ENCODE measurements around the gene NAGPA.

Gene NAGPA

GRCh38 chr16:5001571-5001970, 32.2 kb downstream of the NAGPA start:
- DNase-seq, result no peak

DNA sequence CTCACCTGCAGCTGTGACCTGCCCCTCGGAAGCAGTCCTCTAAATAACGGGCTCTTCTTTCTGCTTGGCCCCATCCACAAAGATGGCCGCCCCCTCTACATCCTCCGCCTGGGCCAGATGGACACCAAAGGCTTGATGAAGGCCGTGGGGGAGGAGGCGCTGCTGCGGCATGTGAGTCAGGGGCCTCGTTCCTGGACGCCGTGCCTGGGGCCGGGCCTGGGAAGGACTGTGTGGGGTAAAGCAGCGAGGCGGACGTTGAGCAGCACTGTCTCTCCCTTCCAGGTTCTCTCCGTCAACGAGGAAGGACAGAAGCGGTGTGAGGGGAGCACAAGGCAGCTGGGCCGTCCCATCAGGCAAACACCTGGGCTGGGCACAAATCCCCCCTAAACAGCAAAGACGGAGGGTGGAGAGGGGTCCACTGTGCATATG, 33.1 kb downstream of the NAGPA start:
- no peak for DNase-seq

DNA sequence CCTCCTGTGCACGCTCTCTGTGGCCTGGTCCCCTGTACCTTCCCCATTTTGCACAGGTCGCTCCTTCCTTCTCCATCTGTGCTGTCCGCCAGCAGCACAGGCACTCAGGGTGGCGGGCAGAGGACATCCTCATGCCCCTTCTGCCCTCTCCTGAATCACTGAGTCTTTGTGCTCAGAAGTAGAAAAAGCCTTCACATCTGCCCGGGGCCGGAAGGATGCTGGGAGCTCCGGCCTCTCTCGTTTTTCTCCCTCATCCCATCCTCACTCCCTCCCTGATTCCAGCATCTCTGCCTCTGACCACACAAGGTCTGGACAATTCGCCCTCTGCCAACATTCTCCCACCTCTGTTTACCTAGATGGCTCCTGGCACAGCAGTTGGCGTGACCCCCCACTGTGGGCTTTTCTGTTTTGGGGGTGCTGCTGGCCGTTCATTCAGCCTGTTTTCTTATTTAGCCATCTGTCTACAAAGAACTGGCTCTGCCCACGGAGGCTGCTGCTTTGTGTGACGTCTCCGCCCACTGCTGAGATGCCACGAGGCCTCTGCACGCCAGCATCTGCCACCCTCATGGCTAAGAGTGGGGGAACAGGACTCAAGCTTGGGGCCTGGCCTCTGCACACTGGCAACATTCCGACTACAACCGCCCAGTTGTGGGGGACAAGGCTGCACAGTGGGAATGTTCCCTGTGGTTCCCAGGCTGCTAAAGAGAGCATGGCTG, 38.9 kb downstream of the NAGPA start:
- DNase-seq, result no peak

DNA sequence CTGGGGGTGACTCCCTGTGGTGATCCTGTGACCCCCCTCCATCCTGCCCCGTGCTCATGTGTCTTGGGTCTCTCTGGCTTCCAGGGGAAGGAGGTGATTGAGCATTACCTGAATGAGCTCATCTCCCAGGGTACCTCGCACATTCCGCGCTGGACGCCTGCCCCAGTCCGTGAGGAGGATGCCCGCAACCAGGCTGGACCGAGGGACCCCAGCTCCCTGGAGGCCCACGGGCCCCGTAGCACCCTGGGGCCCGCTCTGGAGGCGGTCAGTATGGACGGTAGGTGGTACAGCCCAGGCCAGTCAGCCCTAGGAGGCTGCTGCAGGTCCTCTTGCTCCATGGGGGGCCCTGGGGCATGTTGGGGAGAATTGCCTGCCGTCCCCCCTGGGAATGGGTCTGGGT, 42.0 kb downstream of the NAGPA start:
- no peak for DNase-seq

DNA sequence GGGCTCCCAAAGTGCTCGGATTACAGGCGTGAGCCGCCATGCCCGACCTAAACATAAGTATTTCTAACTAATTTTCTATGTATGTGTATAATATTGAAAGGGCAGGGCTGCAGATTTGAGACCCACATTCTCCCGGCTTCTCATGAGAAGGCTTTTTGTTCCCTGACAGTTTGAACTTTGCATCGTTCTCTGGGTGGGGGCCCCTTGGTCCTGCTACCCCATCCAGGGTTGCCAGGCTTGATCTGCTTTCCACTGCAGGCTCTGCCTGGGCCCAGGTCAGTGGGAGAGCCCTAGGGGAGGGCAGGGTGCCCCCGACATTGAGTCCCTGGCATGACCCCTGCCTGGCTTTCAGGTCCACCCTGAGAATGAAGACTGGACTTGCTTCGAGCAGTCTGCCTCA, 43.3 kb downstream of the NAGPA start:
- DNase-seq, result no peak

- DNase-seq, result no peak
Observed at GRCh38 chr16:4989391-4990006, 44.2 kb downstream of the NAGPA start.

- DNase-seq, result no peak
Observed at GRCh38 chr16:4988647-4989046, 45.1 kb downstream of the NAGPA start.

DNA sequence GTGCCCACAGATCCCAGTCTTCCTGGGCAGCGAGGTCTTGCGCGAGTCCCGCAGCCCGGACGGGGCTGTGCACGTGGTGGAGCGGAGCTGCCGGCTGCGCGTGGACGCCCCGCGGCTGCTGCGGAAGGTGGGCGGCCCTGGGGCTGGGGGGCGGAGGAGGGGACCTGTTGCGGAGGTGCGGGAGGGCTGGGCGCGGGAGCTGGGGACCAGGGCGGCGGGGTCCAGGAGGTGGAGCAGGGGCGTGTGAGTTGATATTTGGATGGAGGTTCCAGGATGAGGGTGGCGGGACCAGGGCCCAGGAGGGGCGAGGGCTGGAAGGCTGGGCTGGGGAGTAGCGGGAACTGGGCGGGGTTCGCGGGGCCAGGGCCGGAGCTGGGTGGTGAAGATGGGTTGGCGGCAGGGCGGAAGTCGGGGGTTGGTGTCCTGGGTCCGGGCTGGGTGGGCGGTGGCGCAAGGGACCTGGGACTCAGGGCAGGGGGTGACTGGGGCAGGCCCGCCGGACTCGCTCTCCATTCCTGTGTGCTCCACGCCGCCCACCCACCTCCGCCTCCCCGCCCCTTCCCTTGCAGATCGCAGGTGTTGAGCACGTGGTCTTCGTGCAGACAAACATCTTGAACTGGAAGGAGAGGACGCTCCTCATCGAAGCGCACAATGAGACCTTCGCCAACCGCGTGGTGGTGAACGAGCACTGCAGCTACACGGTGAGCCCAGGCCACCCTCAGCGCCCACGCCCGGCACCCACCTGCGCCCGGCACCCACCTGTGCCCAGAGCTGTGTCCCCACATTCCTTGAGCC, 46.0 kb downstream of the NAGPA start:
- no peak for DNase-seq

- no peak for DNase-seq
Observed at GRCh38 chr16:4987250-4987579, 46.5 kb downstream of the NAGPA start.

DNA sequence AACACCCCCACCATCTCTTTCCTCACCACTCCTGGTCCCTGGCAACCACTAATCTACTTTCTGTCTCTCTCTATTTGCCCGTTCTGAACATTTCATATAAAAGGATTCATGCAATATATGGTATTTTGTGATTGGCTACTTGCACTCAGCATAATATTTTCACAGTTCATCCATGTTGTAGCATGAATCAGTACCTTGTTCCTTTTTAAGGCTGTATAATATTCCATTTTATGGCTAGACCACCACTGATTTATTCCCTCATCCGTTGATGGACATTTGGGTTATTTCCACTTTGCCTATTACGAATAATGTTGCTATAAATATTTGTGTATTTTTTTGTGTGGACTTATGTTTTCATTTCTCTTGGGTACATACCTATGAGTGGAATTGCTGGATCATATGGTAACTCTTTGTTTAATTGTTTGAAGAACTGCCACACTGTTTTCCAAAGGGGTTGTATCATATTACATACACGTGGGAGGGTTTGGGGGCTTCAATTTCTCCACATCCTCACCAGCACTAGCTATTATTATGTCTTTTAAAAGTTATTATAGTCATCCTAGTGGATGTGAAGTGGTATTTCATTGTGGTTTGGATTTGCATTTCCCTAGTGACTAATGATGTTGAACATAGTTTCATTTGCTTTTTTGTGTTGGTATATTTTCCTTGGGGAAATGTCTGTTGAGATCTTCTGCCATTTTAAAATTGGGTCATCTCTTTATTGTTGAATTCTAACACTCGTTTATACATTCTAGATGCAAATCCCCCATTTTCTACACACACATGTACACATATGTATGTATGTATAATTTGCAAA, 49.4 kb downstream of the NAGPA start:
- DNase-seq, result no peak

GRCh38 chr16:4982056-4982867, 51.5 kb downstream of the NAGPA start:
- no peak for DNase-seq

DNA sequence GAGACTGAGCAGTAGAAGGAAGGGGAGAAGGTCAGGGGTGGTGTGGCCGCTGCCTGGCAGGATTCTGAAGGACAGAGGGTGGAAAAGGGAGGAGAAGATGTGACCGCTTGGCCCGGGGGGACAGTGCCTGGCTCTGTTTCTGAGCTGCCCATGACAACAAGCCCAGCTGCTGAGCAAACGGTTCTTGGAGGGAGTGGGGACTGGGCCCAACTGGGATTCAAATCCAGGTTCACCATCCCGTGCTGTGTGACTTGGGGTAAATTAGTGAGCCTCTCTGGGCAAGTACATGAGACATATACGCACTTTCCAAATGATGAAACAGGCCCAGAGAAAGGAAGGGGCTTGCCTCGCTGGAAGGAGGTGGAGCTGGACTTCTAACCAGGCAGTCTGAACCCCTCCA, 52.3 kb downstream of the NAGPA start:
- no peak for DNase-seq

DNA sequence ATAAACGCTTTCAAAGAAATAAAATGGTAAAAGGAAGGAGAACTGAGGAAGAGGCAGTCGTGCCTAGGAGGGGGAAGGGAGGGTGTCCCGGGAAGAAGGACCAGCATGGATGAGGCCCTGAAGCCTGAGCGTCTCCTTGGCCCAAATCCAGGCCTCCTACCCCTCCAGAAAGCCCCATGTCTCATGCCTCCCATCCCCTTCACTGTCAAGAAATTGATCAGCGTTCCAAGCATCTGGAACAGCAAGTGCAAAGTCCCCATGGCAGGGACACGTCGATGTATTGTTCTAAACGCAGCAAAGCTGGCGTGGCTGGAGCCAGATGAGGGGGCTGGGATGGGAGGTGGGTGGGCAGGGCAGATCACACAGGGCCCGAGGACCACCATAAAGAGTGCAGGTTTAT, 53.0 kb downstream of the NAGPA start:
- no peak for DNase-seq

GRCh38 chr16:4979736-4980660, 53.7 kb downstream of the NAGPA start:
- no peak for DNase-seq

- no peak for DNase-seq
Observed at GRCh38 chr16:4979164-4979563, 54.6 kb downstream of the NAGPA start.

- DNase-seq, result no peak
Observed at GRCh38 chr16:4976611-4977145, 57.1 kb downstream of the NAGPA start.

- no peak for DNase-seq
Observed at GRCh38 chr16:4976079-4976478, 57.7 kb downstream of the NAGPA start.

Measured in activated naive CD4-positive, alpha-beta T cell (primary cell).